GM19023 (cell line): ENCODE results near the gene SLAMF7.

Source experiments
- ATAC-seq: cut with Tn5 transposase; IDR thresholded peaks from one replicate; pipeline ENCODE4 v1.9.1; 2021; ENCODE audit warnings: mild to moderate bottlenecking, moderate library complexity; ENCODE audit not compliant: unreplicated experiment

The SLAMF7 gene

DNA sequence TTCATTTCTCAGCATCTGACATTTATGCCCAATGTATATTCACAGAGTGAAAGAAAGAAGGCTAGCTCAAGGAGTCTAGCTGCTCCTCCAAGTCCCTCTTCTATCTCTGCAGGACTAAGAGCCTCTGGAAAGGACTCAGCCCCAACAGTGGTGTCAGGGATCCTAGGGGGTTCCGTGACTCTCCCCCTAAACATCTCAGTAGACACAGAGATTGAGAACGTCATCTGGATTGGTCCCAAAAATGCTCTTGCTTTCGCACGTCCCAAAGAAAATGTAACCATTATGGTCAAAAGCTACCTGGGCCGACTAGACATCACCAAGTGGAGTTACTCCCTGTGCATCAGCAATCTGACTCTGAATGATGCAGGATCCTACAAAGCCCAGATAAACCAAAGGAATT lies 60.6 kb downstream of the SLAMF7 start:
- no peak for ATAC-seq

- ATAC-seq: no peak
These were observed 61.1 kb downstream of the SLAMF7 start for GRCh38 chr1:160800142-160800541.

DNA sequence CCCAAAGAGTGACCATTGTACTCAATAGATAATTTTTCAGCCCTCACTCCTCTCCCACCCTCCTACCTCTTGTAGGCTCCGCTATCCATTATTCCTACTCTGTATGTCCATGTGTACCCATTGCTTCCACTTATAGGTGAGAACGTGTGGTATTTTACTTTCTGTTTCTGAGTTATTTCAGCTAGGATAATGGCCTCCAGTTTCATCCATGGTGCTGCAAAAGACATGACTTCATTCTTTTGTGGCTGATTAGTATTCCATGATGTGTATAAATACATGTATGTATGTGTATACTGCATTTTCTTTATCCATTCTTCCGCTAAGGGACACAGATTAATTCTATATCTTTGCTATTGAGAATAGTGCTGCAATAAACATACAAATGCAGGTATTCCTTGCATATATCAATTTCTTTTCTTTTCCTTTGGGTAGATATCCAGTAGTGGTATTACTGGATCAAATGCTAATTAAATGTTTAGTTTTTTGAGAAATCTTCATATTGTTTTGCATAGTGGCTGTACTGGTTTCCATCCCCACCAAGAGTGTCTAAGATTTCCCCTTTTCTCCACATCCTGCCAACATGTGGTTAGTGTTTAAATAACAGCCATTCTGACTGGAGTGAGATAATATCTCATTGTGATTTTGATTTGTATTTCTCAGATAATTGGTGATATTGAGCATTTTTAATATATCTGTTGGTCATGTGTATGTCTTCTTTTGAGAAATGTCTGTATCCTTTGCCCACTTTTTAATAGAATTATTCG lies 61.8 kb downstream of the SLAMF7 start:
- ATAC-seq: no peak

DNA sequence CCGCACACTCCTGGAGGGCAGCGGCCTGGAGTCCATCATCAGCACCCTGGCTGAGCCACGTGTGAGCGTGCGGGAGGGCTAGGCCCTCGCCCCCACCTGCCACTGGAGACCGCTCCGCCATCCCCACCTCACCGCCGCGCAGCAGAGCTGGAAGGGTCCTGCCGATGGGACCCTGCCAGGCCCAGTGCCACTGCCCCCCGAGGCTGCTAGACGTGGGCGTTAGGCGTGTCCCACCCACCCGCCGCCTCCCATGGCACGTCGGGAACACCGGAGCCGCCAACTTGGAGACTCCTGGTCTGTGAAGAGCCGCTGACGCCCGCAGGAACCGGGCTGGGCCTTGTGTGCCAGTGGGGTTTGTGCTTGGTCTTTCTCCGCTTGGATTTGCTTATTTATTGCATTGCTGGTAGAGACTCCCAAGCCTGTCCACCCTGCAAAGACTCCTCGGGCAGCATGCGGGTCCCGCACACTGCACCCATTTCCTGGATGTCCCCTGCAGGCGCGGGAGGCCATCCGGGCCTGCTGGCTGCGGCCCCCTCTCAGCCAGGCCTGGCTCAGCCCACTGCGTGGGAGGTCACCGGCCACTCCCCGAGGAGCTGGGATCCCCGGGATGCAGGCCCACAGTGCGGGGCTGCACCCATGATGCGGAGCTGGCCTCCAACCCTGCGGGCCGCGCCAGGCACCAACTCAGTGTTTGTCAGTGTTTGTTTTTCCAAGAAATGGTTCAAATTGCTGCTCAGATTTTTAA lies 63.0 kb downstream of the SLAMF7 start:
- ATAC-seq: no peak
